Neural cell (in vitro differentiated cells): ENCODE results near the gene WNT3. TPM values are rescaled to one million over a fixed set of nuclear protein-coding genes. Genes with fewer than 3 reads are reported as not detected.

Experiments used
- H2AFZ ChIP-seq: fragments of 200-600, 300-800 bp; sonication (generic), shearing (Covaris generic); 2 replicates; pipeline ENCODE4 v1.6.0; 2014; ENCODE audit warnings: low read depth, mild to moderate bottlenecking, antibody characterized with exemption, low read length, moderate library complexity
- H3F3A ChIP-seq: fragments of 200-600 bp; shearing (Covaris generic); 2 replicates; pipeline ENCODE4 v1.6.1; 2016; ENCODE audit warnings: mild to moderate bottlenecking, moderate library complexity, mixed read lengths, antibody characterized with exemption, low read length; ENCODE audit not compliant: insufficient read depth, poor library complexity, severe bottlenecking
- H3K27ac ChIP-seq: fragments of 200-600, 300-800 bp; sonication (generic), shearing (Covaris generic); 2 replicates; pipeline ENCODE4 v1.5.1; 2014; ENCODE audit warnings: mild to moderate bottlenecking, low read length, moderate library complexity
- H3K27me3 ChIP-seq: fragments of 300-800, 200-600 bp; sonication (generic), shearing (Covaris generic); 2 replicates; pipeline ENCODE4 v1.6.0; 2014; ENCODE audit warnings: mild to moderate bottlenecking, low read depth, low read length, moderate library complexity; ENCODE audit not compliant: insufficient read depth
- H3K36me3 ChIP-seq: fragments of 300-800, 200-600 bp; sonication (generic), shearing (Covaris generic); 2 replicates; pipeline ENCODE4 v1.5.1; 2014; ENCODE audit warnings: mild to moderate bottlenecking, antibody characterized with exemption, low read length, moderate library complexity; ENCODE audit not compliant: insufficient read depth
- H3K4me2 ChIP-seq: fragments of 300-800, 200-600 bp; sonication (generic), shearing (Covaris generic); 2 replicates; pipeline ENCODE4 v1.6.0; 2014; ENCODE audit warnings: mild to moderate bottlenecking, low read length
- H3K4me3 ChIP-seq: fragments of 300-800, 200-600 bp; sonication (generic), shearing (Covaris generic); 2 replicates; pipeline ENCODE4 v1.5.1; 2014; ENCODE audit warnings: mild to moderate bottlenecking, low read length, moderate library complexity
- H3K79me2 ChIP-seq: fragments of 200-600 bp; shearing (Covaris generic); replicated peaks from 2 replicates; pipeline ENCODE4 v1.6.0; 2014; ENCODE audit warnings: mild to moderate bottlenecking, low read length, moderate library complexity; ENCODE audit not compliant: insufficient read depth
- H3K9ac ChIP-seq: fragments of 300-800, 200-600 bp; sonication (generic), shearing (Covaris generic); 2 replicates; pipeline ENCODE4 v1.6.1; 2016; ENCODE audit warnings: mild to moderate bottlenecking, low read length, mixed read lengths
- H3K9me2 ChIP-seq: fragments of 200-600 bp; shearing (Covaris generic); 2 replicates; pipeline ENCODE4 v1.6.1; 2016; ENCODE audit warnings: mild to moderate bottlenecking, low read length, mixed read lengths; ENCODE audit not compliant: insufficient read depth
- H3K9me3 ChIP-seq: fragments of 200-600, 300-800 bp; sonication (generic), shearing (Covaris generic); 2 replicates; pipeline ENCODE4 v1.6.1; 2016; ENCODE audit warnings: mild to moderate bottlenecking, mixed run types, low read length, moderate library complexity, mixed read lengths
- H4K20me1 ChIP-seq: fragments of 200-600 bp; shearing (Covaris generic); 2 replicates; pipeline ENCODE4 v1.6.1; 2016; ENCODE audit warnings: mild to moderate bottlenecking, mixed run types; ENCODE audit not compliant: insufficient read depth
- EP300 ChIP-seq: fragments of 450-650 bp; conservative IDR thresholded peaks from 2 replicates; pipeline ENCODE4 v1.6.1; 2014; ENCODE audit warnings: antibody characterized with exemption, mild to moderate bottlenecking, moderate library complexity; ENCODE audit not compliant: poor library complexity, severe bottlenecking
- EZH2 ChIP-seq: fragments of 200-600, 300-800 bp; shearing (Covaris generic), sonication (generic); IDR thresholded peaks from 2 replicates; pipeline ENCODE4 v1.6.1; 2014; ENCODE audit warnings: antibody characterized with exemption, low read length, borderline replicate concordance, mild to moderate bottlenecking; ENCODE audit not compliant: insufficient read depth, poor library complexity, severe bottlenecking
- MXI1 ChIP-seq: fragments of 450-650 bp; conservative IDR thresholded peaks from 2 replicates; pipeline ENCODE4 v1.6.1; 2014; ENCODE audit warnings: antibody characterized with exemption, mild to moderate bottlenecking; ENCODE audit not compliant: poor library complexity, severe bottlenecking
- POLR2AphosphoS5 ChIP-seq: IDR thresholded peaks from 2 replicates; pipeline ENCODE4 v1.6.1; 2012
- RAD21 ChIP-seq: fragments of 450-650 bp; conservative IDR thresholded peaks from 2 replicates; pipeline ENCODE4 v1.6.1; 2014; ENCODE audit warnings: antibody characterized with exemption, mild to moderate bottlenecking, moderate library complexity
- SMC3 ChIP-seq: fragments of 450-650 bp; conservative IDR thresholded peaks from 2 replicates; pipeline ENCODE4 v1.6.1; 2014; ENCODE audit warnings: antibody characterized with exemption, mild to moderate bottlenecking, moderate library complexity; ENCODE audit not compliant: poor library complexity
- TAF1 ChIP-seq: IDR thresholded peaks from 2 replicates; pipeline ENCODE4 v1.6.1; 2012; ENCODE audit warnings: low read depth
- polyA plus RNA-seq: library from polyadenylated mRNA; depleted of rRNA; stranded (reverse); fragments of >200 nt; gene quantifications from 2 replicates; pipeline ENCODE4 v1.2.3, GENCODE V29; 2014
- TF ChIP-seq, protein P1 (sequence below): IDR thresholded peaks from 2 replicates; pipeline ENCODE4 v1.6.1; 2012; ENCODE audit warnings: borderline replicate concordance
- TF ChIP-seq, protein P2 (sequence below): fragments of 450-650 bp; IDR thresholded peaks from 2 replicates; pipeline ENCODE4 v1.5.1; 2014; ENCODE audit warnings: antibody characterized with exemption, mild to moderate bottlenecking, moderate library complexity; ENCODE audit not compliant: poor library complexity, severe bottlenecking

The WNT3 gene
- polyA plus RNA-seq, 1 donor from 2014 or later, result 7.6 TPM

DNA sequence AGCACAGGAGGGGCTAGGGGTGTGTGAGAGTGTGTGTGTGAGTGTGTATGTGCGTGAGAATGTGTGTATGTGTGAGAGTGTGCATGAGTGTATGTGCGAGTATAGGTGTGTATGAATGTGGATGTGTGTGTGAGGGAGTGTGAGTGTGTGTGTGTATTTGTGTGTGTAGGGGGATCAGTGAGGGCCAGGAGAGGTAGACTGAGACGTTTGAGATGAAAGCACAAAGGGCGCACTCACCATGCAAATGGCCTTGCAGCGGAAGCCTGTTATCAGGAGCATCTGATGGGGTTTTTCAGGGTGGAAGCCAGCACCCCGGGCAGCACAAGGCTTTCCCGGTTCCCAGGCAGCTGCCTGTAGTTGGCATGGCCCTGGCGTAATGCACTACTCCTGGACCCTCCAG lies 47.8 kb upstream of the WNT3 start:
- H3K9me3 ChIP-seq, result no peaks in the 10 kb centered on the region
- no peaks in the 10 kb centered on the region for H3K27me3 ChIP-seq
- no peak overlapping the region for H3K27ac ChIP-seq
- no peaks in the 10 kb centered on the region for H3K9me2 ChIP-seq
- TF ChIP-seq EP300, result no peak
- no peak for TF ChIP-seq TAF1
- TF ChIP-seq, protein P1, sequence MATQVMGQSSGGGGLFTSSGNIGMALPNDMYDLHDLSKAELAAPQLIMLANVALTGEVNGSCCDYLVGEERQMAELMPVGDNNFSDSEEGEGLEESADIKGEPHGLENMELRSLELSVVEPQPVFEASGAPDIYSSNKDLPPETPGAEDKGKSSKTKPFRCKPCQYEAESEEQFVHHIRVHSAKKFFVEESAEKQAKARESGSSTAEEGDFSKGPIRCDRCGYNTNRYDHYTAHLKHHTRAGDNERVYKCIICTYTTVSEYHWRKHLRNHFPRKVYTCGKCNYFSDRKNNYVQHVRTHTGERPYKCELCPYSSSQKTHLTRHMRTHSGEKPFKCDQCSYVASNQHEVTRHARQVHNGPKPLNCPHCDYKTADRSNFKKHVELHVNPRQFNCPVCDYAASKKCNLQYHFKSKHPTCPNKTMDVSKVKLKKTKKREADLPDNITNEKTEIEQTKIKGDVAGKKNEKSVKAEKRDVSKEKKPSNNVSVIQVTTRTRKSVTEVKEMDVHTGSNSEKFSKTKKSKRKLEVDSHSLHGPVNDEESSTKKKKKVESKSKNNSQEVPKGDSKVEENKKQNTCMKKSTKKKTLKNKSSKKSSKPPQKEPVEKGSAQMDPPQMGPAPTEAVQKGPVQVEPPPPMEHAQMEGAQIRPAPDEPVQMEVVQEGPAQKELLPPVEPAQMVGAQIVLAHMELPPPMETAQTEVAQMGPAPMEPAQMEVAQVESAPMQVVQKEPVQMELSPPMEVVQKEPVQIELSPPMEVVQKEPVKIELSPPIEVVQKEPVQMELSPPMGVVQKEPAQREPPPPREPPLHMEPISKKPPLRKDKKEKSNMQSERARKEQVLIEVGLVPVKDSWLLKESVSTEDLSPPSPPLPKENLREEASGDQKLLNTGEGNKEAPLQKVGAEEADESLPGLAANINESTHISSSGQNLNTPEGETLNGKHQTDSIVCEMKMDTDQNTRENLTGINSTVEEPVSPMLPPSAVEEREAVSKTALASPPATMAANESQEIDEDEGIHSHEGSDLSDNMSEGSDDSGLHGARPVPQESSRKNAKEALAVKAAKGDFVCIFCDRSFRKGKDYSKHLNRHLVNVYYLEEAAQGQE, result no peak
- no peak for TF ChIP-seq MXI1
- no peak for TF ChIP-seq RAD21
- TF ChIP-seq POLR2AphosphoS5, result no peak
- no peak for TF ChIP-seq SMC3
- TF ChIP-seq EZH2, result no peak
- TF ChIP-seq, protein P2, sequence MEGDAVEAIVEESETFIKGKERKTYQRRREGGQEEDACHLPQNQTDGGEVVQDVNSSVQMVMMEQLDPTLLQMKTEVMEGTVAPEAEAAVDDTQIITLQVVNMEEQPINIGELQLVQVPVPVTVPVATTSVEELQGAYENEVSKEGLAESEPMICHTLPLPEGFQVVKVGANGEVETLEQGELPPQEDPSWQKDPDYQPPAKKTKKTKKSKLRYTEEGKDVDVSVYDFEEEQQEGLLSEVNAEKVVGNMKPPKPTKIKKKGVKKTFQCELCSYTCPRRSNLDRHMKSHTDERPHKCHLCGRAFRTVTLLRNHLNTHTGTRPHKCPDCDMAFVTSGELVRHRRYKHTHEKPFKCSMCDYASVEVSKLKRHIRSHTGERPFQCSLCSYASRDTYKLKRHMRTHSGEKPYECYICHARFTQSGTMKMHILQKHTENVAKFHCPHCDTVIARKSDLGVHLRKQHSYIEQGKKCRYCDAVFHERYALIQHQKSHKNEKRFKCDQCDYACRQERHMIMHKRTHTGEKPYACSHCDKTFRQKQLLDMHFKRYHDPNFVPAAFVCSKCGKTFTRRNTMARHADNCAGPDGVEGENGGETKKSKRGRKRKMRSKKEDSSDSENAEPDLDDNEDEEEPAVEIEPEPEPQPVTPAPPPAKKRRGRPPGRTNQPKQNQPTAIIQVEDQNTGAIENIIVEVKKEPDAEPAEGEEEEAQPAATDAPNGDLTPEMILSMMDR, result no peak
- no peak overlapping the region for H3K4me3 ChIP-seq
- no peak overlapping the region for H2AFZ ChIP-seq
- no peaks in the 10 kb centered on the region for H3K79me2 ChIP-seq
- no peak overlapping the region for H3K9ac ChIP-seq
- no peaks in the 10 kb centered on the region for H4K20me1 ChIP-seq
- H3K4me2 ChIP-seq, result no peak overlapping the region
- no peaks in the 10 kb centered on the region for H3K36me3 ChIP-seq
- no peaks in the 10 kb centered on the region for H3F3A ChIP-seq

DNA sequence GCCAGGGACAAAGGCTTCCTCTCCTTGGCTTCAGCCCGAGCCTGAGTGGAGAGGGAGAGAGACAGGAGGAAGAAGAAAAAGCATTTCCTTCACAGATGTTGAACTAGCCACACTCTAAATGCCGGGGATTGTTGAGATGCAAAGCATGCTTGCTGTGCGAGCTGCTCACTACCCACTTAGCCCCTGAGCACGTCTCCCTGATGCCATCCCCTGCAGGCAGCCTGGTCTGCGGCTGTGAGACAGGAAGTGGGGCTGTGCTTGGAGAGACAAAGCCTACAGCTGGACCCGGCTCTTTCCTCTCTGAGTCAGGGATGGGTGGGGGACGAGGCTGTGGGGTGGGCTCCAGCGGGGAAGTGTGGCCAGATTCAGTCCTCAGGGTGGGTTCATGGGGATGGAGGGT lies 46.6 kb upstream of the WNT3 start:
- no peak overlapping the region for H2AFZ ChIP-seq
- no peak overlapping the region for H3K9ac ChIP-seq
- H3K4me3 ChIP-seq, result no peak overlapping the region
- TF ChIP-seq TAF1, result no peak
- TF ChIP-seq, protein P2, result no peak
- no peak for TF ChIP-seq POLR2AphosphoS5
- no peak for TF ChIP-seq SMC3
- TF ChIP-seq RAD21, result no peak
- TF ChIP-seq, protein P1, result no peak
- no peak for TF ChIP-seq MXI1
- no peak for TF ChIP-seq EP300
- TF ChIP-seq EZH2, result no peak
- no peaks in the 10 kb centered on the region for H3K9me3 ChIP-seq
- no peaks in the 10 kb centered on the region for H3F3A ChIP-seq
- H3K36me3 ChIP-seq, result no peaks in the 10 kb centered on the region
- H4K20me1 ChIP-seq, result no peaks in the 10 kb centered on the region
- no peaks in the 10 kb centered on the region for H3K9me2 ChIP-seq
- no peaks in the 10 kb centered on the region for H3K79me2 ChIP-seq
- H3K4me2 ChIP-seq, result no peak overlapping the region
- no peak overlapping the region for H3K27ac ChIP-seq
- no peaks in the 10 kb centered on the region for H3K27me3 ChIP-seq
